HG02623 (cell line): ENCODE data around the gene UBASH3B.
A peak's percentile ranks its signal among the peaks of the same experiment; 100 is the strongest.
"Not testable (repeated sequence)": the region's sequence is repeated elsewhere in the genome, so short reads cannot be mapped to it uniquely, and the experiment has no call there.

ENCODE experiments used
- ATAC-seq: cut with Tn5 transposase; IDR thresholded peaks from one replicate; pipeline ENCODE4 v1.9.1; 2021; ENCODE audit warnings: moderate library complexity; ENCODE audit not compliant: unreplicated experiment

The UBASH3B gene

GRCh38 chr11:122730694-122731093 lies 75.2 kb downstream of the UBASH3B start:
- ATAC-seq, result not testable (repeated sequence)

GRCh38 chr11:122731500-122731913 lies 76.0 kb downstream of the UBASH3B start:
- ATAC-seq, result no peak

GRCh38 chr11:122732342-122733315 lies 77.1 kb downstream of the UBASH3B start:
- no peak for ATAC-seq

- ATAC-seq, result no peak
Observed at GRCh38 chr11:122733318-122733717, 77.8 kb downstream of the UBASH3B start.

GRCh38 chr11:122734848-122735496 lies 79.5 kb downstream of the UBASH3B start:
- no peak for ATAC-seq

GRCh38 chr11:122737951-122738693 lies 82.6 kb downstream of the UBASH3B start:
- ATAC-seq, result no peak

- no peak for ATAC-seq
Observed at GRCh38 chr11:122741613-122742300, 86.2 kb downstream of the UBASH3B start.

GRCh38 chr11:122742301-122743018 lies 86.9 kb downstream of the UBASH3B start:
- ATAC-seq, result no peak

- ATAC-seq, result no peak
Observed at GRCh38 chr11:122743097-122743741, 87.7 kb downstream of the UBASH3B start.

GRCh38 chr11:122743949-122744348 lies 88.4 kb downstream of the UBASH3B start:
- ATAC-seq, result peak; percentile 46

- no peak for ATAC-seq
Observed at GRCh38 chr11:122744357-122744756, 88.8 kb downstream of the UBASH3B start.

GRCh38 chr11:122745111-122745510 lies 89.6 kb downstream of the UBASH3B start:
- ATAC-seq, result no peak

- ATAC-seq, result peak; percentile 67
Observed at GRCh38 chr11:122746050-122746478, 90.5 kb downstream of the UBASH3B start.

- no peak for ATAC-seq
Observed at GRCh38 chr11:122746611-122747244, 91.2 kb downstream of the UBASH3B start.

- no peak for ATAC-seq
Observed at GRCh38 chr11:122747351-122747781, 91.8 kb downstream of the UBASH3B start.

- ATAC-seq, result peak; percentile 72
Observed at GRCh38 chr11:122749005-122749687, 93.6 kb downstream of the UBASH3B start.

- no peak for ATAC-seq
Observed at GRCh38 chr11:122750049-122750448, 94.5 kb downstream of the UBASH3B start.

GRCh38 chr11:122751292-122752070 lies 96.0 kb downstream of the UBASH3B start:
- ATAC-seq, result no peak
